ENCODE data around the gene BCL11B. TPM values are rescaled to one million over a fixed set of nuclear protein-coding genes. Genes with fewer than 3 reads are reported as not detected.

The BCL11B gene
- total and polyA plus RNA-seq, 2 donors (not counting 1 experiment from before 2014, with no cell fraction given): 0.33 to 0.42 TPM

DNA sequence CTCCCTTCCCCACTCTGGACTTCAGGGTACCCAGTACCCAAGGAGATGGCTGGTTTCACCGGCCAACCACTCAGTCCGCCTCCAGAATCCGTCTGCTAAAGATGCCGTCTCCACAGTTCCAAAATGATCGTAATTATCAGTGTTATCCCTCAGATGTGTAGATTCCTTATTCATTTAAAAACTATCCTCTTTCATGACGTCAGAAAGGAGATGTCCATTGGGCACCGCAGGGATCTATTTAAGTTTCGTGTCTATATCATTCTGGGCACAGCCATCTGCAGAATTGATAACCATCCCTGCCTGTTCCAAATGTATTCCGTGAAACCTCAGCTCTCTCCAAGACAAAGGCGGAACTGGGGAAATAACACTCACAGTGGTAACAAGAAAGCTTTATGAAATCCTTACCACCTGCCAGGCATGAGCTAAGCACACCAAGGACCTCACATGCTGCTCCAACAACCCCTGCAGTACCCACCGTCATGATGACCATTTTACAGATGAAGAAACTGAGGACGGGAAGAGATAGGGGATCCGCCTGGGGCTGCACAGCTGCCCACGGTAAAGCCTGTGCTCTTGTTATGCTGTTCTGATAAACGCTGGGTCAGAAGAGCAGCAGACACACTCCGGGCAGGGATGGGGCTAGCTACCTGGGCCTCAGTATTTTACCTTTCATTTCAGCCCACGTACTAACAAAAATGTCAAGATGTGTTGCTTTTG is 90.0 kb downstream of the BCL11B start:
- H3K27me3 ChIP-seq (replicated peaks in 1 of 4; ENCODE audit: control extremely low read depth in 1 of 4, control insufficient read depth in 3 of 4, insufficient read depth in 4 of 4, low read length in 3 of 4): no peaks in the 10 kb centered on the region
- Mint-ChIP-seq H3K9me3 (ENCODE audit: insufficient read depth) (peaks cover 3% of the 10 kb centered on the region), H3K4me1 (no peaks in the 10 kb centered on the region), H3K27ac (no peak overlapping the region), H3K4me3 (no peak overlapping the region), H3K27me3 (no peaks in the 10 kb centered on the region)
- H3K4me2 ChIP-seq (replicated peaks; ENCODE audit: low read depth, low read length, poor library complexity, severe bottlenecking): no peak overlapping the region
- ATAC-seq (ENCODE audit: low read depth): no peak
- peaks cover 0 to 23% (median 0%) of the 10 kb centered on the region in 3 donors for H3K9me3 ChIP-seq (ENCODE audit: control extremely low read depth in 1 of 3, control insufficient read depth in 2 of 3, insufficient read depth in 1 of 3, low read length in 2 of 3)
- no peak overlapping the region for H3K27ac ChIP-seq (ENCODE audit: low read length in 2 of 2)
- H4K20me1 ChIP-seq (ENCODE audit: control insufficient read depth, insufficient read depth, low read length, poor library complexity, severe bottlenecking): no peaks in the 10 kb centered on the region
- ChIA-PET POLR2A (no interaction called here), CTCF (no interaction called here)
- H3K4me1 ChIP-seq (ENCODE audit: control insufficient read depth in 2 of 2, insufficient read depth in 2 of 2, low read length in 2 of 2): no peaks in the 10 kb centered on the region
- TF ChIP-seq EZH2 (IDR thresholded peaks at IDR 0.05; ENCODE audit: borderline replicate concordance, insufficient read depth, low read depth, low read length, poor library complexity, severe bottlenecking): no peak
- TF ChIP-seq, protein P1, sequence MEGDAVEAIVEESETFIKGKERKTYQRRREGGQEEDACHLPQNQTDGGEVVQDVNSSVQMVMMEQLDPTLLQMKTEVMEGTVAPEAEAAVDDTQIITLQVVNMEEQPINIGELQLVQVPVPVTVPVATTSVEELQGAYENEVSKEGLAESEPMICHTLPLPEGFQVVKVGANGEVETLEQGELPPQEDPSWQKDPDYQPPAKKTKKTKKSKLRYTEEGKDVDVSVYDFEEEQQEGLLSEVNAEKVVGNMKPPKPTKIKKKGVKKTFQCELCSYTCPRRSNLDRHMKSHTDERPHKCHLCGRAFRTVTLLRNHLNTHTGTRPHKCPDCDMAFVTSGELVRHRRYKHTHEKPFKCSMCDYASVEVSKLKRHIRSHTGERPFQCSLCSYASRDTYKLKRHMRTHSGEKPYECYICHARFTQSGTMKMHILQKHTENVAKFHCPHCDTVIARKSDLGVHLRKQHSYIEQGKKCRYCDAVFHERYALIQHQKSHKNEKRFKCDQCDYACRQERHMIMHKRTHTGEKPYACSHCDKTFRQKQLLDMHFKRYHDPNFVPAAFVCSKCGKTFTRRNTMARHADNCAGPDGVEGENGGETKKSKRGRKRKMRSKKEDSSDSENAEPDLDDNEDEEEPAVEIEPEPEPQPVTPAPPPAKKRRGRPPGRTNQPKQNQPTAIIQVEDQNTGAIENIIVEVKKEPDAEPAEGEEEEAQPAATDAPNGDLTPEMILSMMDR (IDR thresholded peaks at IDR 0.05): no peak
- no peak overlapping the region for H3K4me3 ChIP-seq (ENCODE audit: control extremely low read depth in 1 of 5, extremely low read depth in 1 of 5, insufficient read depth in 1 of 5, low read depth in 2 of 5, low read length in 4 of 5)
- H2AFZ ChIP-seq (ENCODE audit: insufficient read depth, low read depth, low read length, poor library complexity, severe bottlenecking): no peak overlapping the region
- DNase-seq: no peak
- whole genome bisulfite sequencing (ENCODE audit: insufficient coverage): 93% methylated on average over 14 of the region's 17 CpGs
- no peaks in the 10 kb centered on the region for H3K79me2 ChIP-seq (ENCODE audit: control insufficient read depth, insufficient read depth, low read length)
- no peaks in the 10 kb centered on the region for H3K36me3 ChIP-seq (replicated peaks in 1 of 2; ENCODE audit: control extremely low read depth in 1 of 2, control insufficient read depth in 1 of 2, extremely low read depth in 1 of 2, insufficient read depth in 2 of 2, low read length in 1 of 2)
- intact Hi-C loops (cut with micrococcal nuclease): no loop called here
- H3K9ac ChIP-seq (ENCODE audit: low read length): no peak overlapping the region

DNA sequence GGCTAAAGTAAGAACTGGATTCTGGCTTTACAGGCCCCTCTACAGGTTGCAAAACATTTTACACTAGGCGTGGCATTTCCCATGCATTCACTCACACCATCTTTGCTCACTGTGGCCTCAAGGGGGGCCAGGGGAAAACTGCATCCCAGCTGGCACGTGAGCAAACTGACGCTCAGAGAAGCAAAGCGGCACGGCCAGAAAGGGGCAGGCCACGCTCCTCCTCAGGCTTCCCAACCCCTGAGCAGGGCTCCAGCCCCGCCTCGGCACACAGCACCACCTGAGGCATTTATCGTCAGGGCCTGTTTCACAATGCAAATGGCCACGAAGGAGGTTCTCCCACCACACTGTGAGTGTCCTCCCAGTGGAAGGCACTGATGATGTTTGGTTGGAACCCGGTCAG is 90.8 kb downstream of the BCL11B start:
- ATAC-seq (ENCODE audit: low read depth) (no peak), DNase-seq (no peak)
- no peak overlapping the region for H3K27ac Mint-ChIP-seq
- no peaks in the 10 kb centered on the region for H3K27me3 ChIP-seq (replicated peaks in 1 of 4; ENCODE audit: control extremely low read depth in 1 of 4, control insufficient read depth in 3 of 4, insufficient read depth in 4 of 4, low read length in 3 of 4)
- H3K9me3 ChIP-seq (ENCODE audit: control extremely low read depth in 1 of 3, control insufficient read depth in 2 of 3, insufficient read depth in 1 of 3, low read length in 2 of 3): peaks cover 0 to 27% (median 0%) of the 10 kb centered on the region in 3 donors
- H3K27me3 Mint-ChIP-seq: no peaks in the 10 kb centered on the region
- H3K9ac ChIP-seq (ENCODE audit: low read length): no peak overlapping the region
- no peak overlapping the region for H3K4me2 ChIP-seq (replicated peaks; ENCODE audit: low read depth, low read length, poor library complexity, severe bottlenecking)
- no peak overlapping the region for H3K27ac ChIP-seq (ENCODE audit: low read length in 2 of 2)
- no peaks in the 10 kb centered on the region for H3K79me2 ChIP-seq (ENCODE audit: control insufficient read depth, insufficient read depth, low read length)
- H3K4me1 Mint-ChIP-seq: no peaks in the 10 kb centered on the region
- intact Hi-C loops (cut with micrococcal nuclease): no loop called here
- no peaks in the 10 kb centered on the region for H3K36me3 ChIP-seq (replicated peaks in 1 of 2; ENCODE audit: control extremely low read depth in 1 of 2, control insufficient read depth in 1 of 2, extremely low read depth in 1 of 2, insufficient read depth in 2 of 2, low read length in 1 of 2)
- H2AFZ ChIP-seq (ENCODE audit: insufficient read depth, low read depth, low read length, poor library complexity, severe bottlenecking): no peak overlapping the region
- 86% methylated on average over 10 of the region's 11 CpGs for WGBS (ENCODE audit: insufficient coverage)
- H3K9me3 Mint-ChIP-seq (ENCODE audit: insufficient read depth): peaks cover 3% of the 10 kb centered on the region
- no peaks in the 10 kb centered on the region for H3K4me1 ChIP-seq (ENCODE audit: control insufficient read depth in 2 of 2, insufficient read depth in 2 of 2, low read length in 2 of 2)
- H4K20me1 ChIP-seq (ENCODE audit: control insufficient read depth, insufficient read depth, low read length, poor library complexity, severe bottlenecking): no peaks in the 10 kb centered on the region
- ChIA-PET CTCF (no interaction called here), POLR2A (no interaction called here)
- TF ChIP-seq, protein P1 (IDR thresholded peaks at IDR 0.05): no peak
- no peak for TF ChIP-seq EZH2 (IDR thresholded peaks at IDR 0.05; ENCODE audit: borderline replicate concordance, insufficient read depth, low read depth, low read length, poor library complexity, severe bottlenecking)
- H3K4me3 ChIP-seq (ENCODE audit: control extremely low read depth in 1 of 5, extremely low read depth in 1 of 5, insufficient read depth in 1 of 5, low read depth in 2 of 5, low read length in 4 of 5): no peak overlapping the region
- H3K4me3 Mint-ChIP-seq: no peak overlapping the region
